ENCODE measurements around the gene INPP5J.

DNA sequence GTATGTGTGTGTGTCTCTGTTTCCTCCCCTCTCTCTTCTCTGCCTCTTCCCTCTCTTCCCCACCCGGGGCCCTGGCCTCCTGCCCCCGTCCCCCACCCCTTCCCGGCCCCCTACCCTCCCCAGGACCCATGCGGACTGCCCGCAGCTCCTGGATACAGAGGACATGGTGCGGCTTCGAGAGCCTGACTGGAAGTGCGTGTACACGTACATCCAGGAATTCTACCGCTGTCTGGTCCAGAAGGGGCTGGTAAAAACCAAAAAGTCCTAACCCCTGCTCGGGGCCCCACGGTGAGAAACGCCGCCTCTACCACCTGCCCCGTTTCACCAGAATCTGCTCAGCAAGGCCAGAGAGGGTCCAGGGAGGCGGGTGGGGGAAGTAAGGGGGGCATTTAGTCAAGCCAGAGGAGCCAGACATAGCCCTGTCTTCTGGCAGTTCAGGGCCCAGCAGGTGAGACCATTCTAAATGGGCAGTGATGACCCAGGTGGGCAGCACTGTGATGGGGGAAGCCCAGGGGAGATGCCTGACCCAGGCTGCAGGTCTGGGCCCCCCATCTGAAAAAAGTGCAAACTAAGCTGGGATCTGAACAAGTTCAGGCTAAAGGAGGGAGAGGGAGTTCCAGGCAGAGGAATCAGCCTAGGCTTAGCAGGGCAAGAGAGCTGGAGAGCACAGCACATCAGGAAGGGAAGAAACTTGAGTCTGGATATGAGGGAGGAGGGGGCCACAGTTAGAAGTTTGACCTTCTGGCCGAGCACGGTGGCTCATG, 21.8 kb upstream of the INPP5J start:
- TF ChIP-seq, protein P1, sequence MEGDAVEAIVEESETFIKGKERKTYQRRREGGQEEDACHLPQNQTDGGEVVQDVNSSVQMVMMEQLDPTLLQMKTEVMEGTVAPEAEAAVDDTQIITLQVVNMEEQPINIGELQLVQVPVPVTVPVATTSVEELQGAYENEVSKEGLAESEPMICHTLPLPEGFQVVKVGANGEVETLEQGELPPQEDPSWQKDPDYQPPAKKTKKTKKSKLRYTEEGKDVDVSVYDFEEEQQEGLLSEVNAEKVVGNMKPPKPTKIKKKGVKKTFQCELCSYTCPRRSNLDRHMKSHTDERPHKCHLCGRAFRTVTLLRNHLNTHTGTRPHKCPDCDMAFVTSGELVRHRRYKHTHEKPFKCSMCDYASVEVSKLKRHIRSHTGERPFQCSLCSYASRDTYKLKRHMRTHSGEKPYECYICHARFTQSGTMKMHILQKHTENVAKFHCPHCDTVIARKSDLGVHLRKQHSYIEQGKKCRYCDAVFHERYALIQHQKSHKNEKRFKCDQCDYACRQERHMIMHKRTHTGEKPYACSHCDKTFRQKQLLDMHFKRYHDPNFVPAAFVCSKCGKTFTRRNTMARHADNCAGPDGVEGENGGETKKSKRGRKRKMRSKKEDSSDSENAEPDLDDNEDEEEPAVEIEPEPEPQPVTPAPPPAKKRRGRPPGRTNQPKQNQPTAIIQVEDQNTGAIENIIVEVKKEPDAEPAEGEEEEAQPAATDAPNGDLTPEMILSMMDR (IDR thresholded peaks at IDR 0.05; ENCODE audit: poor library complexity): no peak
- TF ChIP-seq EZH2phosphoT487 (IDR thresholded peaks at IDR 0.05; ENCODE audit: low read depth, severe bottlenecking, unreplicated experiment) (no peak), EZH2 (IDR thresholded peaks at IDR 0.05; ENCODE audit: borderline replicate concordance) (no peak)

Measured in hepatocyte (in vitro differentiated cells).